Hepatocyte (in vitro differentiated cells): ENCODE measurements around the gene ARHGAP40. TPM values are rescaled to one million over a fixed set of nuclear protein-coding genes. Genes with fewer than 3 reads are reported as not detected.

Experiments used
- DNase-seq: peaks from one replicate; pipeline ENCODE4 v3.0.0-alpha.2; 2016; ENCODE audit warnings: low spot score
- H2AFZ ChIP-seq: fragments of 200-600 bp; sonication (generic); 2 replicates; pipeline ENCODE4 v1.6.0; 2016; ENCODE audit warnings: antibody characterized with exemption, mild to moderate bottlenecking
- H3K27ac ChIP-seq: fragments of 200-600 bp; sonication (generic); 2 replicates; pipeline ENCODE4 v1.5.1; 2016; ENCODE audit warnings: mild to moderate bottlenecking
- H3K27me3 ChIP-seq: fragments of 200-600 bp; sonication (generic); 2 replicates; pipeline ENCODE4 v1.6.1; 2016
- H3K36me3 ChIP-seq: fragments of 200-600 bp; sonication (generic); replicated peaks from 2 replicates; pipeline ENCODE4 v1.5.1; 2016; ENCODE audit warnings: low read depth; ENCODE audit not compliant: insufficient read depth
- H3K4me1 ChIP-seq: fragments of 200-600 bp; sonication (generic); 2 replicates; pipeline ENCODE4 v1.5.1; 2016; ENCODE audit warnings: mild to moderate bottlenecking, moderate library complexity; ENCODE audit not compliant: insufficient read depth
- H3K4me2 ChIP-seq: fragments of 200-600 bp; sonication (generic); 2 replicates; pipeline ENCODE4 v1.6.0; 2016
- H3K4me3 ChIP-seq: fragments of 200-600 bp; sonication (generic); 2 replicates; pipeline ENCODE4 v1.5.1; 2016; ENCODE audit warnings: mild to moderate bottlenecking
- H3K79me2 ChIP-seq: fragments of 200-600 bp; sonication (generic); 2 replicates; pipeline ENCODE4 v1.6.0; 2017; ENCODE audit warnings: mild to moderate bottlenecking
- H3K9me2 ChIP-seq: fragments of 200-600 bp; sonication (generic); replicated peaks from 2 replicates; pipeline ENCODE4 v1.6.0; 2017; ENCODE audit warnings: mild to moderate bottlenecking; ENCODE audit not compliant: insufficient read depth
- H3K9me3 ChIP-seq: fragments of 200-600 bp; sonication (generic); 2 replicates; pipeline ENCODE4 v1.5.1; 2016; ENCODE audit warnings: low read depth, mild to moderate bottlenecking
- H4K20me1 ChIP-seq: fragments of 200-600 bp; sonication (generic); 2 replicates; pipeline ENCODE4 v1.6.0; 2016; ENCODE audit warnings: mild to moderate bottlenecking; ENCODE audit not compliant: insufficient read depth, poor library complexity, severe bottlenecking
- EZH2 ChIP-seq: fragments of 200-600 bp; sonication (generic); IDR thresholded peaks from 2 replicates; pipeline ENCODE4 v1.6.1; 2016; ENCODE audit warnings: antibody characterized with exemption, mild to moderate bottlenecking, borderline replicate concordance
- EZH2phosphoT487 ChIP-seq: fragments of 200-600 bp; sonication (generic); IDR thresholded peaks from one replicate; pipeline ENCODE4 v1.6.1; 2018; ENCODE audit warnings: antibody characterized with exemption, mild to moderate bottlenecking, low read depth, moderate library complexity; ENCODE audit not compliant: unreplicated experiment, severe bottlenecking
- WGBS: methylation state at CpG from one replicate; pipeline ENCODE4 v1.1.6; 2016; ENCODE audit warnings: low lambda C conversion rate; ENCODE audit errors: missing lambda C conversion rate; 5-methylcytosine and 5-hydroxymethylcytosine counted together
- polyA plus RNA-seq: library from polyadenylated mRNA; unstranded; fragments of >200 nt; fragmentation: Nextera tagmentation; extraction: Ambion mirVana; gene quantifications from 2 replicates; pipeline ENCODE4 v1.2.1, GENCODE V29; 2016
- total RNA-seq: library from RNA; depleted of rRNA; stranded (reverse); fragments of >200 nt; gene quantifications from 2 replicates; pipeline ENCODE4 v1.2.3, GENCODE V29; 2014
- TF ChIP-seq, protein P1 (sequence below): fragments of 200-600 bp; sonication (generic); IDR thresholded peaks from 2 replicates; pipeline ENCODE4 v1.5.1; 2016; ENCODE audit warnings: antibody characterized with exemption, mild to moderate bottlenecking; ENCODE audit not compliant: poor library complexity

Gene ARHGAP40
- total and polyA plus RNA-seq, 2 experiments from 2014 or later = 1.1 to 1.2 TPM

DNA sequence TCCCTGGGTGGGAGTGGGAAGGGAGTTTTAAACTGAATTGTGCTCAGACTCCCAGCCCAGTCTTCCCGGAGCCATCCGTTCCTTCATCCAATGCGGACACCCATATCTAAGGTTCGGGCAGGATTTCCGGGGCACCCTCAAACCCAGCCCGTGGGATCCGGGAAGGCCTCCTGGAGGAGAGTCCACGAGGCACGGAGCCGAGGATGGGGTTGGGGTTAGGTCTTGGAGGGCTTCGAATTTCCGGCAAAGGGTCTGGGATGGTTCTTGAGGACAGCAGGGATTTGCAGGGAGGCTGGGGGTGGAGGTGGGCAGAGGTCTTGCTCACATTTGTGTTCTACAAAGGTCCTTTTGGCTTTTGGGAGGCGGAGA, 73.1 kb downstream of the ARHGAP40 start:
- no peak for DNase-seq
- Histone ChIP-seq H3K4me2 (peak overlapping the region; percentile 94), H3K27me3 (peaks cover 25% of the 10 kb centered on the region)

DNA sequence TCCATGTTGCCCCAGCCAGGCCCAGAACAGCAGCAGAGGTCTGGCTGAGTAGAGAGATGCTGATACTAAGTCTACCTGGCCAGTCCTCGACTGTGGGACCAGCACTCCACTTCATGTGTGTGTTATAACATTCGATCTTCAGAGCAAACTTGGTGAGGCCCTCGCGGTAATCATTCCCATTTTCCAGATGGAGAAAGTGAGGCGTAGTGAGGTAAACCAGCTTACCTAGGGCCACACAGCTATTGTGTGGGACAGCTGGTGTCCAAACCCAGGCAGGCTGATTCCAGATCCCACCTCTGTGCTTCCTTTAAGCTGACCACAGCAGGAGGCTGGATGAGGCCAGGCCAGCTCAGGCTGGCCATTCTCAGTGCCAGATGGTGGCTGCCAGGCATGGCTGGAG, 75.0 kb downstream of the ARHGAP40 start:
- Histone ChIP-seq H2AFZ (no peak overlapping the region), H3K4me3 (no peak overlapping the region), H3K9me2 (no peaks in the 10 kb centered on the region), H3K9me3 (no peaks in the 10 kb centered on the region), H4K20me1 (no peaks in the 10 kb centered on the region), H3K4me1 (no peaks in the 10 kb centered on the region), H3K27me3 (peaks cover 19% of the 10 kb centered on the region), H3K27ac (no peak overlapping the region), H3K79me2 (no peaks in the 10 kb centered on the region), H3K4me2 (no peak overlapping the region), H3K36me3 (no peaks in the 10 kb centered on the region)
- no peak for DNase-seq
- TF ChIP-seq EZH2 = no peak
- no peak for TF ChIP-seq EZH2phosphoT487
- TF ChIP-seq, protein P1, sequence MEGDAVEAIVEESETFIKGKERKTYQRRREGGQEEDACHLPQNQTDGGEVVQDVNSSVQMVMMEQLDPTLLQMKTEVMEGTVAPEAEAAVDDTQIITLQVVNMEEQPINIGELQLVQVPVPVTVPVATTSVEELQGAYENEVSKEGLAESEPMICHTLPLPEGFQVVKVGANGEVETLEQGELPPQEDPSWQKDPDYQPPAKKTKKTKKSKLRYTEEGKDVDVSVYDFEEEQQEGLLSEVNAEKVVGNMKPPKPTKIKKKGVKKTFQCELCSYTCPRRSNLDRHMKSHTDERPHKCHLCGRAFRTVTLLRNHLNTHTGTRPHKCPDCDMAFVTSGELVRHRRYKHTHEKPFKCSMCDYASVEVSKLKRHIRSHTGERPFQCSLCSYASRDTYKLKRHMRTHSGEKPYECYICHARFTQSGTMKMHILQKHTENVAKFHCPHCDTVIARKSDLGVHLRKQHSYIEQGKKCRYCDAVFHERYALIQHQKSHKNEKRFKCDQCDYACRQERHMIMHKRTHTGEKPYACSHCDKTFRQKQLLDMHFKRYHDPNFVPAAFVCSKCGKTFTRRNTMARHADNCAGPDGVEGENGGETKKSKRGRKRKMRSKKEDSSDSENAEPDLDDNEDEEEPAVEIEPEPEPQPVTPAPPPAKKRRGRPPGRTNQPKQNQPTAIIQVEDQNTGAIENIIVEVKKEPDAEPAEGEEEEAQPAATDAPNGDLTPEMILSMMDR = no peak
- 85% methylated on average over 5 of the region's 5 CpGs for WGBS

More for the DNA sequence above, 73.1 kb downstream of the ARHGAP40 start:
- Histone ChIP-seq H4K20me1 (no peaks in the 10 kb centered on the region), H3K4me1 (no peaks in the 10 kb centered on the region), H3K9me3 (no peaks in the 10 kb centered on the region), H3K79me2 (no peaks in the 10 kb centered on the region), H3K27ac (no peak overlapping the region), H2AFZ (no peak overlapping the region), H3K9me2 (no peaks in the 10 kb centered on the region), H3K36me3 (no peaks in the 10 kb centered on the region), H3K4me3 (peak overlapping the region; percentile 54)
- 54% methylated on average over 13 of the region's 13 CpGs for WGBS
- TF ChIP-seq, protein P1 = no peak
- TF ChIP-seq EZH2 = no peak
- TF ChIP-seq EZH2phosphoT487 = no peak

DNA sequence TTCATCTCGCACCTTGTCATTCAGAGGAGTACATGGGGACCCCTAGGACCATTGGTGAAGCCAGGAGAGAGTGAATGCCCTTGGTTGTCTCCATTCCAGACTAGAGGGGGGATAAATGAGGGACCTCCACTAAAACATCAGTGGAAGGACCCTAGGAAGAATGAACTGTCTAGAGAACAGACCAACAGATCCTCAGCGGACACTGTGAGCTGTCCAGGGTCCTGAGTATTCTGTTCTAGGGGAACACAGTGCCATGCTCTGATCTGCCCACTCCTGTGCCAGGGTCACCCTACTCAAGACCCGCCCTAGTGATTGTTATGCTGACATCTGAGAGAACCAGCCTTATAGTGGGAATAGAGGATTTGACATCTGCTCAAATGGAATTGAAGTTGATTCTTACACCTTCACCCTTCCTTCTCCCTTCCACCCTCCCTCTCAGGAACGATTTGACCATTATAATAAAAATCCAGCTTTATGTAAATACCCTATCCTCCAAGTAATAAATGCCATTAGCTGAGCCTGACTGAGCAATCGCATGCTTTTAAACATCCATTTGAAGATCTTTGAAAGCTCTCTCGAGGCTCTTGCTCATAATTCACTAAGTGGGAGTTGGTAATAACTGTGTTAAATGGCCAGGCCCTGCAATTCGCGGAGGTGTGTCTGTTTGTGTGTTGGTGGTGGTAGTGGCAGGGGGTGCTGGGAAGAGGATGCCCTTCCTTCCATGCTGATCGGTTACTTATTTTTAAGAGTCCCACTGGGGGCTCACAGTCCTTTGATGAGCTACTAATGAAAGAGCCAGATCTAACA, 79.1 kb downstream of the ARHGAP40 start:
- peak; percentile 80 for DNase-seq
- no peak for TF ChIP-seq EZH2phosphoT487
- H3K9me2 ChIP-seq = no peaks in the 10 kb centered on the region
- H3K4me2 ChIP-seq = no peak overlapping the region
- no peak overlapping the region for H3K27ac ChIP-seq
- H3K4me1 ChIP-seq = no peaks in the 10 kb centered on the region
- no peaks in the 10 kb centered on the region for H3K9me3 ChIP-seq
- 44% methylated on average over 9 of the region's 9 CpGs for WGBS
- H2AFZ ChIP-seq = no peak overlapping the region
- no peak overlapping the region for H3K4me3 ChIP-seq
- no peaks in the 10 kb centered on the region for H3K36me3 ChIP-seq
- no peaks in the 10 kb centered on the region for H3K27me3 ChIP-seq
- H4K20me1 ChIP-seq = no peaks in the 10 kb centered on the region
- no peaks in the 10 kb centered on the region for H3K79me2 ChIP-seq

DNA sequence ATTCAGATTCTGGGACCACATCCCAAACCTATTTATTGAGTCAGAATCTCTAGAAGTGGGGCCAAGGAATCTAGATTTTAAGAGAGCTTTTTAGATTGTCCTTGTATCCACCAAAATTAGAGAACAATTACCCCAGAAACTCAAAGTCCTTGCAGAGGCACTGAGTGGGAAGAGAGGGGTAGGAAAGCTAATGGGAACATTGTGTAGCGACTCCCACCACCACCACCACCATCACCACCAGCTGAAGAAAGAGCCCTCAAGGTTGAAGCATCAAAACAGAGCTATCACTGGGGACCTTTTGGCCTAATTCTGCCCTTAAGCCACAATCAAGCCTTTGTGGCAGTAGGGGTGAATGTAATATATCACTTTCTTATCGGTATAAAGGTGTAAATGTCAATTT, 83.7 kb downstream of the ARHGAP40 start:
- H3K79me2 ChIP-seq = no peaks in the 10 kb centered on the region
- H3K4me1 ChIP-seq = no peaks in the 10 kb centered on the region
- H3K9me2 ChIP-seq = no peaks in the 10 kb centered on the region
- no peak overlapping the region for H3K27ac ChIP-seq
- no peak for TF ChIP-seq EZH2
- TF ChIP-seq, protein P1 = no peak
- TF ChIP-seq EZH2phosphoT487 = no peak
- no peaks in the 10 kb centered on the region for H4K20me1 ChIP-seq
- WGBS = 66% methylated on average over 2 of the region's 2 CpGs
- no peak overlapping the region for H3K4me2 ChIP-seq
- H3K27me3 ChIP-seq = peaks cover 11% of the 10 kb centered on the region
- no peaks in the 10 kb centered on the region for H3K9me3 ChIP-seq
- no peak overlapping the region for H2AFZ ChIP-seq
- DNase-seq = no peak
- no peak overlapping the region for H3K4me3 ChIP-seq
- H3K36me3 ChIP-seq = no peaks in the 10 kb centered on the region
